NCI-H524 treated with DMSO at 0.1 percent for 48 hours (cell line): ENCODE results near the gene RNF13.
"Not testable (repeated sequence)": the region's sequence is repeated elsewhere in the genome, so short reads cannot be mapped to it uniquely, and the experiment has no call there.

Experiments
- DNase-seq: peaks from one replicate; lab custom pipeline; 2025; lab: John Stamatoyannopoulos, UW

RNF13 gene

DNA sequence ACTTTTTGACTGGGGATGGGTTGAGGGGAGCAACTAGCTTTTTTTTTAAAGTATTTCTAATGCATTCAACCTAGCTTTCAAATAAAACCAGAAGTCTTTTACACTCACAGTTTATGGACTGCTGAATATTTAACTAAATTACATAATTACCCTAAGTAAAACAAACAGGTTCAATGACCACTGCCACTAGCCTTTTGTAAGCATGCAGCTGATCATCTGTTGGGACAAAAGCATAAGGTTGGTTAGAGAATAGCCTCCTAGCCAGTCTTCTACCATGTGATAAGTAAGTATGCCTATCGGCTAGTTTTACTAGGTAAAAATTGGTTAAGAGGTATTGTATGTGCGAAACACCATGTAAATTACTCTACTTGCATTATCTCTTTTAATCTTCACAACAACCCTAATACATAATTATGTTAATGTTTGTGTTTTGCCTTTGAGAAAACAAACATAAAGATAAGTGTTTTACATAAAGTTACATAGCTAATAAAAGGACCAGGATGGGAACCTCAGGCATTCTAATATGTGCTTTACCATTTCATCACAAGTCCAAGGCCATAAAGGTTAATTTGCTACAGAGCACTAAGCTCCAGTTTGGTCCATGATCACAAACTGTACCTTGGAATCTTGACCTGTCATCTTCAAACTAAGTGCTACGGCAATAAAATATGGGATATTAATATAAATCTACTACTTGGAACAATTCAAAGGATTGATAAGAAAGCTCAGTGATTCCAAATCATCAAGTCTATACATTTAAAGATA lies 144.5 kb downstream of the RNF13 start:
- DNase-seq: no peak

GRCh38 chr3:149958171-149958796 lies 145.3 kb downstream of the RNF13 start:
- DNase-seq: no peak

DNA sequence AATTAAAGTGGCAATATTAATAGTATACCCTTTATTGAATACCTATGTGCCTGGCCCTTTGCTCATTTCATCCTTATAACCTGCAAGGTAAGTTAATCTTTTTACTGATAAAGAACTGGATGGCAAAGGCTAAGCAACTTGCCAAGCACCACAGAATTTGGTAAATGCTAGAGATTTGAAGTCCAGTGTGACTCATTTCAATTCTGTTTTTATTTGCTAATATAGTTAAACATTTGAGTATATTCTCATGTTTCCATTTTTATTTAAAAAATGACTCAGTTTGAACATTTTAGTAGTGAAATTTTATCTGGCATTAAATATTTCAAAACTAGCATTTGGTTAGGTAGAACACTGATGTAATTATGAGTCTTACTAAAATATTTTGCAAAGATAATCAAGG lies 146.4 kb downstream of the RNF13 start:
- no peak for DNase-seq

GRCh38 chr3:149963485-149963884 lies 150.5 kb downstream of the RNF13 start:
- no peak for DNase-seq

DNA sequence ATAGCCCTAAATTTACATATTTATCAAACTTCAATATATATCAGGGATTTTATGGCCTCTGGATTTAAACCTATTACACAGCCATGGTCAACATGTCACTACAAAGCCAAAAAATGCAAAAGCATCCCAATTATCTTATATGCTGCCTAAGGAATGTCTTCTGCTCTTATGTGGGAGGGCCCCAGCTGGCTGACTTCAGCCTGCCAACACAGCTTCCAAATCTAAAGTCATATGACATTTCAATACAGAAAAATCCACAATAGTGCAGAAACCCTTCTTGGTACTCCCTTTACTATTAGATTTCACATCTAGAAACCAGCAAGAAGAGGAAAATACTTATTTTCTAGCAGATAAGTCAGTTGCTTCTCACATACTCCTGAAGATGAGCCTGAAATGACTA lies 151.3 kb downstream of the RNF13 start:
- DNase-seq: no peak

DNA sequence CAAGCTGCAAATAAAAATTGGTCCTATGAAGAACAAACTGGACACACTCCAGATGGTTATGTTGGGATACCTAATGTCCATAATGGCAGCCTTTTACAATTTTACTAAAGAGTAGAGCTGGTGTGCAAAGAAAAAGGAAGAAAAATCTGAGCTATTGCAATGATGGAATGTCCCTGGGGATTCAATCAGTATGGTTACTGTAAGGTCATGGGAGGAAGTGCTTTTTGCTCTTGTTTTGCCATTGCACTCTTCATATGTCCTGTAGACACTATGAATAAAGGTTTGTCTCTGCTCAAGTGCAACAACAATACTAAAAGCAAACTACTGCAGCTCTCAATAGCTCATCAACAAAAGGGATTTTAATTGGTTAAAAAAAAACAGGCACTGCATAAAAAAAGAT lies 152.3 kb downstream of the RNF13 start:
- DNase-seq: no peak

DNA sequence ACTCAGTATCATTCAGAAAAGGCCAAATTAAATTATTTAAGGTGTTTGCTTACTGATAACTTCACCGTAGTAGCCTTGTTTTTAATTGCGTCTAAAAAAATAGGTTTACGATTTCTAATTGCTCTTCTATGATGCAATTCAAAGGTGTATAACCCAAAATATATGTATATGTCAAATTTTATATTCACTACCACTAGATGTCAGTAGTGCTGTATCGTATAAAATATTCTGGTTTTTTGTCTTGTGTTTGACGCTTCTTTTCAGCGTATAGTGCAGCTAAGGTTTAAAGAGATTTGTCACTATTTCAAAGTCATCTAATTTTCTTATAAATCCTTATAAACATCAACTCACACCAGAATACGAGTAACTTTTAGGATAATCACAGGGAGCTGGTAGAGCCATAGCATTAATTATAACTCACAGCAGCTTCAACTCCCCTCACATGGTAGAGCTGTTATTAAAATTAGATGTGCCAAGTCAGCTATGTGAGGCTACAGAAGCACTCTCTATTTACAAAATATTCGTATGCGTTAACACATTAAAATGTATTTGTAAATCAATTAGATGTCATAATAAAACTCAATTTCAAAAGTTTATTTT lies 154.2 kb downstream of the RNF13 start:
- no peak for DNase-seq

DNA sequence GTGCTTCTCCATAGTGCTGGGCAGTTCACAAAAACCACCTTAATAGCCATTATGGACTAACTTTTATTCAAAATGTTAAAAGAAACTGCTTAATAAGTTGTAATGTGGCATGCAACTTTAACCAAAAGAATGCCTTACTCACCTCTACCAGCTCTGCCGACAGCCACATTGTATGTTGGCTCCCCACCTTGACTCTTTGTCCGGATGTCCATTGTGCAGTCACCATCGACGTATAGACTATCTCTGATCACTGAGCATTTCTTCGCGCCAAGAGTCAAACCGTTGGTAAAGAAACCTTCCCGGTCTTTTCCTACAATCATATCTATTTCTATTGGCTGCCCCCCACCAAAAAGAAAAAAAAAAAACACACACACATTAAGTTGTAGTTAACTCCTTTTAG lies 155.2 kb downstream of the RNF13 start:
- DNase-seq: no peak

GRCh38 chr3:149969110-149969939 lies 156.3 kb downstream of the RNF13 start:
- peak; percentile 63 for DNase-seq

- DNase-seq: no peak
Observed at GRCh38 chr3:149969940-149970715, 157.1 kb downstream of the RNF13 start.

GRCh38 chr3:149970716-149971402 lies 157.8 kb downstream of the RNF13 start, which contains the start of gene PFN2:
TSS of gene PFN2 (minus strand) at chr3:149970895. CDS start at chr3:149970856, 39 bp downstream.
- peak; percentile 63 for DNase-seq

DNA sequence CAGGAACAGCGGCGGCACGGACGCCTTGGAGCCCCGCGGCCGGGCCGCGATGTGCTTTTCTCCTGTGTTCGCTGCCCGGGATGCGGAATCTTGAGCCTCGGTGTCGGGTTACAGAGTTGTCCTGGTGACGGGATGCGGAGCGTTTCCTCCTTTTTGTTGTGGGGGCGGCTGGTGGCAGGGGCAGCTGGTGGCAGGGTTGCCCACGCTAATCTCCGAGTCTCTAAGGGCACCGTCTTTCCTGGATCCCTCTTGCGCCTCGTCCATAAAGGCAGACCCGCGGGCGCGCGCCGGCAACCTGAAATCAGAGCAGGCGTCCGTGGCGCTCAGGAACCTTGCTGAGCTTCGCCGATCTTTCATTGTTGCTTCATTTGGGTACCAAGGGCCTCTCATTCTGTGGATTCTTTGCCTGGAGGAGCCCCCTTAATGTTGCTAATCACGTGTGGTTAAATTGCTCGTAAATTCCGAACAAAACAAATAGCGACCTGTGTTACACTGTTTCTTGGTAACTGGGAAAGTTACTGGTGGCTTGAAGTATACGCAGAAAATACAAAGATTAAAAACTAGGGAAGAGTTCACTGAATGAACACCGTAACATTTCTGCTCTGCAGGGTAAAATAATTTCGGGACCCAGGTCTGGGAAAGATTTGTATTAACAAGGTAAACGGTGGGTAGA lies 158.5 kb downstream of the RNF13 start:
- peak; percentile 90 for DNase-seq

DNA sequence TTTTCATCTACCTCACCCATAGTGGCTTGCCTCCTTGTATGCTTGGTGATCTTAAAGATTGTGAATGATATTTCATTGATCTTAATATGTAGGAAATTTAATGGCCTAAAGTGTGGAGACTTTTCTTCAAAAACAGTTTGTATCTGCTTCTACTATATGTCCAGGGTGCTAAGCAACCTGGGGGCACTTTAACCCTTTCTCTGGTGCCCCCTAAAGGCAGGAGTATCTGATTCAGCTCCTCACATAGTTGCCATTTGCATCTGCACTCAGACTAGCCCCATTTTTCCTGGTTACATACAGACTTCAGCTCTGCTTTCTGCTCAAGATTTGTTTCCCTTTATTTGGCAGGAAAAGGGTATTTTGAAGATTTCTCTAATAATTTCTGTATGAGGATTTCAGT lies 162.9 kb downstream of the RNF13 start:
- no peak for DNase-seq

GRCh38 chr3:149977386-149977785 lies 164.4 kb downstream of the RNF13 start:
- no peak for DNase-seq

DNA sequence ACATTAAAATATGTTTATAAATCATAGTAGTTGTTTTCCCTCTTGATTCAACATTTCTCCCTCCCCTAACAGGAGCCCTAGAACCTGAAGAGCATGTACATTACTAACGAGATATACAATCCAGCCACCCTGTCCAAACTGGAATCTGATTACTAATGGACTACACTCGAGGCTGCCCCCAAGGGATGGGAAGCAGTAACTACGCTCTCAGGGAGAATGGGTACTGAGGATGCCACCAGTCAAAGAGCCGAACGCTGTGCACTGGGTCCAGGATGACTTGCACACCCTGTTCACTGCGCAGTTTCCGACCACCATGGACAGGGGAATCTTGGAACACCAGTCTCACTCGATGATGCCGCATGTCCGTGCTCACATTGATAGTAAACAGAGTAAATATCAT lies 169.0 kb downstream of the RNF13 start:
- DNase-seq: not testable (repeated sequence)

GRCh38 chr3:149983053-149983452 lies 170.0 kb downstream of the RNF13 start:
- DNase-seq: not testable (repeated sequence)

DNA sequence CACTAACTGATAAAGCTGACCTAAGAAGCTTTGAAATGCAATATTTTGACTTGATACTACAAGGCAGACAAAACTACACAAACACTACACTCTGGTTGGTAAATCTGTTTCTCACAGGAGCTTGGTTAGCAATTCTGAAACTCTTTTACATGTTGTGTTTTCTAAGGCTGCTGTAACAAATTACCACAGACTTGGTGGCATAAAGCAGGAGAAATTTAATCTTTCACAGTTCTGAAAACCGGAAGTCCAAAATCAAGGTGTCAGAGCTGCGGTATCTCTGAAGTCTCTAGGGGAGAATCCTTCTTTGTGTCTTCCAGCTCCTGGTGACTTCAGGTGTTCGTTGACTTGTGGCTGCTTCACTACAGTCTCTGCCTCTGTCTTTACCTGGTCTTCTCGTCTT lies 170.6 kb downstream of the RNF13 start:
- DNase-seq: no peak

DNA sequence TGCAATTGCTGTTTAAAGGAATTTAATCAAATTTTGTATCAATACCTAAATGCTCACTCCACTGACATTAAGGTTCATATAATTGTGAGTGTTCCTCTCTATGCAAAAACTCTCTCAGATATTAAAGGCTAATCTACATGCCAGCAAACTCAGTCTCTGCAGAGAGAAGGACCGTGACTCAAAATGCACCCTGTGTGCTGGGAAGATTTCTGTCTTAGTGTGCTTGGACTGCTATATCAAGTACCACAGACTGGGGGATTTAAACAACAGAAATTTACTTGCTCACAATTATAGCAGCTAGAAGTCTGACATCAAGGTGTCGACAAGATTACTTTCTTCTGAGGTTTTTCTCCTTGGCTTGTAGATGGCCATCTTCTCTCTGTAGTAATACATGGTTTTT lies 176.3 kb downstream of the RNF13 start:
- DNase-seq: no peak

- no peak for DNase-seq
Observed at GRCh38 chr3:149990423-149990948, 177.5 kb downstream of the RNF13 start.

GRCh38 chr3:149992416-149993058 lies 179.5 kb downstream of the RNF13 start:
- no peak for DNase-seq
